GM19372 (cell line): Measurements from ENCODE around the gene MFAP1.

Experiments used
- ATAC-seq: cut with Tn5 transposase; IDR thresholded peaks from one replicate; pipeline ENCODE4 v1.9.1; 2021; ENCODE audit warnings: mild to moderate bottlenecking, low read depth, moderate library complexity; ENCODE audit not compliant: unreplicated experiment

MFAP1 gene

GRCh38 chr15:43777267-43777914, 47.1 kb downstream of the MFAP1 start:
- peak; percentile 48 for ATAC-seq

- ATAC-seq = peak; percentile 38
These were observed 47.7 kb downstream of the MFAP1 start, which contains the start of gene ELL3 for GRCh38 chr15:43776718-43777266. TSS of gene ELL3 (minus strand) at chr15:43776966. CDS start at chr15:43776901, 65 bp downstream.

- ATAC-seq = peak; percentile 62
These were observed 48.3 kb downstream of the MFAP1 start for GRCh38 chr15:43776101-43776717.

- no peak for ATAC-seq
These were observed 49.0 kb downstream of the MFAP1 start for GRCh38 chr15:43775411-43775965.

GRCh38 chr15:43774062-43774461, 50.4 kb downstream of the MFAP1 start:
- no peak for ATAC-seq

GRCh38 chr15:43772624-43773023, 51.9 kb downstream of the MFAP1 start:
- ATAC-seq = no peak

- ATAC-seq = no peak
These were observed 52.7 kb downstream of the MFAP1 start for GRCh38 chr15:43771816-43772215.

- no peak for ATAC-seq
These were observed 54.8 kb downstream of the MFAP1 start for GRCh38 chr15:43769584-43770228.

- ATAC-seq = no peak
These were observed 60.6 kb downstream of the MFAP1 start for GRCh38 chr15:43763819-43764446.

GRCh38 chr15:43762824-43763223, 61.7 kb downstream of the MFAP1 start:
- ATAC-seq = no peak
